Activated T-helper 1 cell treated with Interleukin-2 at 50 U/mL for 16 hours (primary cell): ENCODE data around the gene NME3.
"Not testable (repeated sequence)": the region's sequence is repeated elsewhere in the genome, so short reads cannot be mapped to it uniquely, and the experiment has no call there.

ENCODE experiments used
- DNase-seq: peaks from one replicate; pipeline ENCODE4 v3.0.0-alpha.2; 2020; ENCODE audit warnings: low read depth

NME3 gene

DNA sequence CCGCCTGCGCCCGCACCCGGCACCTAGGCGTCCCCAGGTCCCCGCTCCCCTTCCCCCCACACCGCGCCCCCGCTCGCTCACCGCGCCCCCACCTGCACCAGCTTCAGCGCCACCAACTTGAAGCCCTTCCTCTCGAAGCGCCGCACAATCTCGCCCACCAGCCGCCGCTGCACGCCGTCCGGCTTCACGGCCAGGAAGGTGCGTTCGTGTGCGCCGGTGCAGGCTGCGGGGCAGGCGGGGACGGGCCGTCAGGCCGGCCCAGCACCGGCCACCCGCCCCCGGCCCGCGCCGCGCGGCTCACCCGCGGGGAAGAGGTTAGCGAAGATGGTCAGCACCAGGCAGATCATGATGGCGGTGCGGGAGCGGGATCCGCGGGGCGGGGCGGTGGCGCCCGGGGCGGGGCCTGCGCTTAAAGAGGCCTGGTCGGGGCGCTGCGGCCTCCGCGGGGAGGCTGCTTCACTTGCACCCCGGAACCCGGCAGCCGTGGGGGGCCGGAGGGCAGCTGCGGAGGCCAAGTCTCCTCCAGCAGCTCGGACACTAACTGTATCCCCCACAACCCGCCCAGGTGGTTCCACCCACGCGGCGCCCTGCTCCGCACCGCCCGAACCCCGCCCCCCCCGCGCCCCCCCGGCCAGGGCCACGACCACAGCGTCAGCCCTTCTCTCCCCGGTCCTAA lies at the start of gene NME3:
TSS of gene NME3 (minus strand) at position 356 of the 676 bp plus-strand sequence. CDS start at position 347, 9 bp downstream.
- peak; percentile 64 for DNase-seq

DNA sequence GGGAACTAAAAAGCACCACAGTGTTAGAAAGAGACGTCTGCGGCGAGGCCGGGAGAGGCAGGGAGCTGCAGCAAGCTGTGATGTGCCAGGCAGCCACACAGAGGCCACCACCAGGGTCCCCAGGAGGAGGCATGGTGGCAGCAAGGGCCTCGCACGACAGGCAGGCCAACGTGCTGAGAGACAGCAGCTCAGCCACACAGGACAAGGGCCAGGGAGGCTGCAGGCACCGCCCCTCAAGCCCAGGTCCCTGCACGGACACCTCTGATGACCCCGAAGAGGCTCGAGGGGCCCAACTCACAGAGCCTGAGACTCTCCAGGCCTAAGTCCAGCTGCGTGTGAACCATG lies 49.6 kb upstream of the NME3 start:
- no peak for DNase-seq

DNA sequence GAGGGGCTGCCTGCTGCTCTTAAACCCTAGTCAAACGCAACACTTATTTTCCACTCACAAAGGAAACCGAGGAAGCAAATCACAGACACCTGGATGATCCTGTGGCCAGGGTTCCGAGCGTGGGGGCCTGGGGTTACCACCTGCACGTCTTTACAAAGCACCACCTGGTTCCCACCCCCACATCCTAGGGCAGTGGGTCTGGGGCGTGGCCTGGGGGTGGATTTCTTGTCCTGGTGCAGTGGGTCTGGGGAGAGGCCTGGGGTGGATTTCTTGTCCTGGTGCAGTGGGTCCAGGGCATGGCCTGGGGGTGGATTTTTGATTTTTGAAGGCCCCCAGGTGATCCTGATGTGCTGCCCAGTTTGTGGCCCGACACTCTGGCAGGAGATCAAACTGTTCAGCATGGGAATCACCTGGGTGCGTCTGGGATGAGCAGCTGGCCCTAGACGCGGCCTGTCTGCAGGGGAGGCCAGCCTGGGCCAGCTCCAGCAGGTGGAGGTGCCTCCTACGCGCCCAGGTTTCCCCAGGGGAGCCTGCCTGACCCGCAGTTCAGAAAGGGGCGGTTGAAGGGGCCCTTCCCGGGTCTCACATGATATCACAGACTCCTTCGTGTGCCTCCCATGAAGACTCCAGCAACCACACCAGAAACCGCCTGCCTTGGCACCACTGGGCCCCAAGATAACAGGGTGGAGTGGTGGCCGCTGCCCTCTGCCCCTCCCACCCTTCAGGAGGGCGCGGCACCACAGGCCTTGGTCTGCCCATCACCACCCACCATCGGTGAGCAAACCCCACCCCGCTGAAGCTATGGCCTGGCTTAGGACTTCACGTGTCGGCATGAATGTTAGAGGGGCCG lies 49.0 kb upstream of the NME3 start:
- no peak for DNase-seq

DNA sequence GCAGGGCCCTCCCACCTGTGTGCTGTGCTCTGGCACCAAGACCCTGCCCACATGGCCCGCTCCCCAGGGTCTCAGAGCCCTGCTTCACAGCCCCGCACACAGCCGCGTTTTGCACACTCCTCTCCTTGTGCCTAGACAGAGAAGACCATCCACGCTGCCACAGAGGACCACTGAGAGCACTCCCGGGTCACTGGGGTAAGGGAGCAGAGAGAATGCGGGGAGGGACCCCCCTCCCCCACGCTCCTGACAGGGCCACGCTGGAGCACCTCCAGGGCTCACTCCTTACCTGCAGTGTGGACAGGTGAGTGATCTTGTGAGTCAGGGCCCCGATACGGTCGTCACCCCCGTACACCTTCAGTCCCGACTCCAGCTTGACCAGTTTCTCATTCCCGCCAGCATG lies 48.3 kb upstream of the NME3 start:
- DNase-seq: no peak

DNA sequence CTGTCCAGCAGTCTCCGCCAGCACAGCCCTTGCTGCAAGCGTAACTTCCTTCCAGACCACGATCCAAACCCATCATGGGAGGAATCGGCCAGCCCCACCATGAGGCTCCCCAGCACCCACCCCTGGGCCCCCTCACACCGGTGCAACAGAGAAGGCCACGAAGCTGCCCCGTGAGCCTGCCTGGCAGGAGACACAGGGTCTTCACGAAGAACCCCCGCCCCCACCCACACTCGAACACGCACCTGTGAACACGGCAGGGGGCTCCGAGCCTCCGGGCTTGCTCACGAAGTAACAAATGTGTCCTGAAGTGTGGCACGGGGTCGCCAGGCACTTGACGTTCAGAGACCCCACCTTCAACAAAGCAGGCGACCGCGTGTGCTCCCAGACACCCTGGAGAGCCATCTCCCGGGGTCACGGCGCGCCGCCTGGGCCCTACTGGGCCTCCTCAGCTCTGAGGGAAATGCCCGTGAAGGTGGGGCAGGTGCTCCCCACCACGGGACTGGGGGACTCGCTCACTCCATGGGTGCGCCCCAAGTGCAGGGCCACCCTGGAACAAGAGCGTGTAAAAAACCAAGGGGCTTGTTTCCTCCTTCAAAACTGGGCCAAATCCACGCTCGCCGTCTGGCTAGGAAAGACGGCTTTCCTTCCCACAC lies 47.7 kb upstream of the NME3 start:
- no peak for DNase-seq

DNA sequence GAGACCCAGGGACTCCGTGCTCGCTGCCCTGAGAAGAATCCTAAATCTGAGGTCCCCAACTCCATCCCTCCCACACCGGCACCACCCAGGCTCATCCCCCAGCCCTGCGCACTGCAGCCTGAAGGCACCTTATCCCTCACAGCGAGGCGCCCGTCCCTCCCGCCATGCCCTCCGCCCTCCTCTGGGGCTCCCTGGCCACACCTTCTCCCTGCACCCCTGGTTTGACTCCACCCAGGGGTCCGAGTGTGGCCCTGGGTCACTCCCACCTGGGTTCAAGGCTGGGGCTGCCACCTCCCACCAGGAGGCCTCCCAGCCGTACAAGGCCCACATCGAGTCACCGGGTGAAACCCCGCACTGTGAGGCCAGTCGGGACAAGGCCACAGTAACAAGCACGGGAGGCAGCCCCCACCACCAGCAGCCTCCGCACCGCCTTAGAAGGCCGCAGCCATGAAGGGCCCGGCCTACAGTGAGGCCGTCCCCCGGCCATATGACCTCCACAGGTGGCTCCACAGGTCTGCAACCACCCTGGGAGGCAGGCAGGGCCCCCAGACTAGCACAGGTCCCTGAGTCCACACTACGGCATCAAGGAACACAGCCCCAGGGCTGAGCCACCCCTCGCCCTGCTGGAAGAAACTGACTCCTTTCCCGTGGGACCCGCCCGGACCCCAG lies 47.0 kb upstream of the NME3 start:
- DNase-seq: no peak

DNA sequence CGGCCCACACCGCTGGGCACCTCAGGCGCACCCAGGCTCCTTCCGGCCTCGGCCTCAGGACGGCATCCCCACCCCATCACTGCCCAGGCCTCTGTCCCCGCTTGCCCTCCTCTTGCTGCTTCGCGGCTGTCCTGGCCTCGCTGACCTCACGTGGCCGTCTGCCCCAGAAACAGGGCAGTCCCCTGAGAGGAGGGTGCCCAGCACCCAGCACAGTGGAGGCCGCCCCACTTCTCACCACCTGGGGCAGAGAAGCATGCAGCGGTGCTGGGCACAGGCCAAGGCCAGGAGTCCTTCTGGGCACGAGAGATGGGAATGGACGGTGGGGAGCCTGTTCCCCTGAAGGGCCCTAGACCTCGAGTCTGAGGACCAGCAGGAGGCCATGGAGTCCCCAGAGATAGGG lies 46.4 kb upstream of the NME3 start:
- no peak for DNase-seq

DNA sequence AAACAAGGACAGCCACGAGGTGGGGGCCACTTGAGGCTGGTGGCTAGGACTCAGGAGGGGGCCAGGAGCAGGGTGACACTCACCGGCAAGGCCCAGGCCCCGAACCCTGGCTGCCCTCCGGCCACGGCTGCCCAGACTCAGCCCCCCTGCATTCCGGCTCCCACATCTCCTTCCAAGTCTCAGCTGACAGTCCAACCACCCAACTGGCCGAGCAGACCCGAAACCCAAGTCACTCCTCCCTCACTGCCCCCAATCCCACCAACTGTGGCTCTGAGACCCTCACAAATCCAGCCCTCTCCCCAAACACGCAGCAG lies 45.9 kb upstream of the NME3 start:
- no peak for DNase-seq

DNA sequence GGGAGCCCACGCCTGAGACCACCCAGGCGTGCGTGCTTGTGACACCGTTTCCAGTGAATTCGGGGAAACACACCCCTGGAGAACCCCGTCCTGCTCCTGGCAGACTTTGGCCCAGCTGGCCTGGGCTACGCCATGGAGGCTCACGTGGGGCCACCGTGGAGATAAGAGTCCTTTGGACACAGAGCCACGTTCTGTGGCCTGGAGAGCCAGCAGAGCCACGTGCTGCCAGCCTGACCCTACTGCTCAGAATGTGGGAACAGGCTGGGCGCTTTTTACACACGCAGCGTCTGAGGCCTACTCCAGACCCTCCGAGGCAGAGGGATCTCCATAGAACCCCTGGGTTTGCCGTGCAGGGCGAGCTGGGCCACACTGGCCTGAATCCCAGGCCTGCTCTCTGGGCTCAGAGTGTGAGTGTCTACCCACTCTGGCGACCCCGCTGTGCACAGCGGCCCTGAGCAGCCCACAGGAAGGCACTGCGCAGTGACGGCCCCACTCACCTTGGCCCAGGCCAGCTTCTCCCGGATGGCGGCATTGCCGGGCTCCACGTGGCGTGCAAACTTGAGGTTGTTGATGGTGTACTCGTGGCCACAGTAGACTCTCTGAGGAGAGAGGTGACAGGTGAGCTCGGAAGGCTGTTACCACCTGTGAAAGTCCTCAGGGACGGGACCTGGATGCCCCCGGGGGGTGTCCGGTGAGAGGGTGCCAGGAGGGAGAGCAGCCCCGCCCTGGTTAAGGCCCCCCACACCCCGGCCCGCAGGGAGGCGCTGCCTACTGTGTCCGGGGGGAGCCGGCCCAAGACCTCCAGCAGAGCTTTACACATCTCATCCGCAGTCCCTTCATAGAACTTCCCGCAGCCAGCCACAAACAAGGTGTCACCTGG lies 45.3 kb upstream of the NME3 start:
- no peak for DNase-seq

DNA sequence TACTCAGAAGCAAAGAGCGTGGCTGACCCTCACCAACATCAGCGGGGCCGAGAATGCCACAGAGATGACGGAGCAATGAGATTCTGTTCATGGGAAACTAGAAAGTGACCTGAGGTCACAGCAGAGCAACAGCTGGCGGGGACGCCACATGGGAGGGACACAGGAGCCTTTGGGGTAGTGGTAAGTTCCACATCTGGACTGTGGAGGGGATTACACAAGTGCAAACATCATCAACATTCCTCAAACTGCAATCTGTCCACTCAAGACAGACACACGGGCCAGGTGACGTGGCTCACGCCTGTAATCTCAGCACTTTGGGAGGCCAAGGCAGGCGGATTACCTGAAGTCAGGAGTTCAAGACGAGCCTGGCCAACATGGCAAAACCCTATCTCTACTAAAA lies 44.1 kb upstream of the NME3 start:
- DNase-seq: no peak

DNA sequence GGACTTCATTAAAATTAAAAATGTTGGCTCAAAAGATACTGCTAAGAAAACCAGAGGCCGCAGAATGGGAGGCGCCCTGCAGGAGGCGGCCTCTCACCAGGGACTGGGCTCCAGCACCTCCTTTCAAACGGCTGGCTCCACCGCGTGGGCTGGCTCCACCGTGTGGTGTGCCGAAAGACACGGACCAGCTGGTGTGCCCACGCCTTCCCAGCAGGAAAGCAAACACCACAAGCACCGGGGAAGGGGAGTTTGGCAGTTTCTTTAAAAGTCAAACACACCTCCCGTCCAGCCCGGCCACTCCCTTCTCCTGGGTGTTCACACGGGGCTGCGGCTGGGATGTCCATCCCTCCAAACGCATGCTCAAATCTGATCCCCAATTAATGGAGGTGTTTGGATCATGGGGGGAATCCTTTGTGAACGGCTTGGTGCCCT lies 41.4 kb upstream of the NME3 start:
- DNase-seq: peak; percentile 24

DNA sequence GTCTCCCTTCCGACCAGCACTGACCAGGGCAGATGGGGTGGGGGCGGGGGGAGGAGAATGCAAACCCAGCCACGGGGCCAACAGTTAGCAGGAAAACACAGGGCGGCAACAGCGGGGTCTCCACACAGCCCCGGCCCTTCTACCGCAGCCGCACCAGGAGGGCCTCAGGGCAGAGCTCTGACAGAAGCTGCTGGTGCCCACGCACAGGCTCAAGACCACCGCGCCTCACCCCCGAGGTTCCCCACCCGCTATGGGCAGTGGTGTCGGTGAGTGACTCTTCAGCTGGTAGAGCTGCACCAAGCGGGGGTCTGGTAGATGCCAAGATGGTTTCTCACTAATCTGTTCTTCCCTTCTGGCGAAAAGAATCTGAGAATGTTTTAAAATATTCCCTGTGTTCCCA lies 39.2 kb upstream of the NME3 start:
- DNase-seq: no peak

DNA sequence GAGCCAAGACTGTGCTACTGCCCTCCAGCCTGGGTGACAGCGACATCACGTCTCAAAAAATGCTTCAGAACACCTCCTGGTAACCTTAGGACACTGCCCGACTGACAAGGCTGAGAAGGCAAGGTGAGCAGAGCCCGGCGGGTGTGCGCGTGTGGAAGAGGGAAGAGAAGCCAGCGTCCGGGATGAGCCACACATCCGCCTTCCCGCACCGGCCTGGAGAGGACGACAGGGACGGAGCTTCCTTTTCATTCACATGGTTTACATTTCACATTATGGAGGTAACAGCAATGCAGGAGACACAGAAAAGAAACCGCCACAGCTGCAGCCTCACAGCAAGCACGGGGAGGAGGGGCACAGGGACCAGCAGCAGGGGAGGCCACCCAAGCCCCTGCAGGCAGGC lies 38.8 kb upstream of the NME3 start:
- DNase-seq: no peak

DNA sequence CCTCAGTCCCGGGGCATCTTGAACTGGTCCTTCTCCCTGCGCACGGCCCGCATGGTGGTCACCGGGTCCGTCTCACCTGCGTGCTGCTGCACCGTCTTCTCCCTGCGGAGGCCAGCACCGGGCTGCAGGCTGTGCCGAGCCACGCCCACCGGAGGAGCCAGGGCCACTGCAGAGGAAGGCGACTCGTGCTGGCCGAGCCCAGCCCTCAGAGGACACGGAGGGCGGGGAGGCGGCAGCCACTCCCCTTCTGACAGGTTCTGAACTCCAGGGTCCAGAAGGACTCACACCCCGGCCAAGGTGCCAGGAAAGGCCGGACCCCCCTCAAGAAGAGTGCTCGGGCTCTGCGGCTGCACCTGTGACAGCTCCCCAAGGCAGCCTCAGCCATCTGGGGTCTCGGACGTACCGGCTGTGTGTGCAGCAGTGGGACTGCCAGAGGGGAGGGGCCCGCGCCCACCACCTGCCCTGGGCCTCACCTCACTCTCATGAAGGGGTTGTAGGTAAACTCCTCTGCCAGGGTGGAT lies 38.0 kb upstream of the NME3 start:
- no peak for DNase-seq

DNA sequence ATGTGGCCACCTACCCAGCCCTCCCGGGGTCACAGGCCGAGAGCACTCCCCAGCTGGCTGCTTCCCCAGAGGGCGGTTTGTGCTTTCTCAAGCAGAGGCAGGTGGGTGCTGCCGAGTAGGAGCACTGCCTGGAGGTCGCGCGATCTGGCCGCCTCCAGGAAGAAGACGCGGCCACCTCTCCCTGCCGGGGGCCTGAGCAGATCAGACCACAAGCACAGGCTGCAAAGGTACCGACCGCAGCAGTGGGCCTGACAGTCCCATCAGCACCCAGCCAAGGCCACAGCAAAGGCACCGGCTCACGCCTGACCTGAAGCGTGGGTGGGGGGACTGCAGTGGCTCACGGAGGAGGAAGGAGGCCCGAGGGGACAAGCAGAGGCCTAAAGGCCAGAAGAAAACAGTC lies 37.3 kb upstream of the NME3 start:
- no peak for DNase-seq

DNA sequence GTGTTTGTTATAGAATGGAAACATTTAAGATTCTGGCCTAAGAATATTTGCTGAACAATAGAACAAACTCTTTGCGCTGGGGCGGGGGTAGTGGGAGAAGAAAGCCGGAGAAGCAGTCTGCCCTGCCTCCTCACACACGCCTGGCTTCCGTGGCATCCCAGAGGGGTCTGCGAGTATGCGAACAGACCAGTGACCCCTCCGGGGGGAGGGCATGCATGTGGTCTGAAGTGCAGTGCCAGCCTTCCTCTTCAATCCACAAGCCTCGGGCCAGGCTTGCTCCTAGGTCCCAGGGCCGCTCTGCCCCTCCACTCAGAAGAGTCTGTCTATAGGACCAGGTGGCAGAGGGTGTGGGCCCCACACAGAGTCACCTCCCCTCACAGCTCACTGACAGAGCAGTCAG lies 36.3 kb upstream of the NME3 start:
- no peak for DNase-seq

DNA sequence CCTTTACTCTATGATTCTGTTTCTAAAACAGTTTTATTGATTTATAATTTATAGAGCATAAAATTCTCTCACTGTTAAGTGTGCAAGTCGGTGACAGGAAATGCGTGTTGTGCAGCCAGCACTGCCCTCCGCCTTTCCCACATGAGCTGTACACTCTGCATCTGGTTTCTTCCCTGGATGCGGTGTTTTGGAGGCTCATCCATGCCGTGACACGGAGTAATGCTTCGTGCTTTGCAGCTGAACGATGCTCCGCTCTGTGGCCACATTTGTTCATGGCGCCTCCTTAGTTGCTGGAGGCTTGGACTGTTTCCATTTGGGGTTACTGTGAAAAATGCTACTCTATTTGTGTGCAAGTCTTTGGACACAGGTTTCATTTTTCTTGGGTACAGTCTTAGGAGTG lies 29.4 kb upstream of the NME3 start:
- DNase-seq: no peak

DNA sequence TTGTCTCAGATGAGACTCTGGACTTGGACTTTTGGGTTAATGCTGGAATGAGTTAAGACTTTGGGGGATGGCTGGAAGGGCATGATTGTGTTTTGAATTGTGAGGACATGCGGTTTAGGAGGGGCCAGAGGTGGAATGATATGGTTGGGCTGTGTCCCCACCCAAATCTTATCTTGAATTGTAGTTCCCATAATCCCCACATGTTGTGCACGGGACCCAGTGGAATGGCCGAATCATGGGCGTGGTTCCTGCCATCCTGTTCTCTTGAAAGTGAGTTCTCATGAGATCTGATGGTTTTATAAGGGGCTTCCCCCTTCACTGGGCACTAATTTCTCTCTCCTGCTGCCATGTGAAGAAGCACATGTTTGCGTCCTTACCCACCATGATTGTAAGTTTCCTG lies 27.9 kb upstream of the NME3 start:
- not testable (repeated sequence) for DNase-seq

DNA sequence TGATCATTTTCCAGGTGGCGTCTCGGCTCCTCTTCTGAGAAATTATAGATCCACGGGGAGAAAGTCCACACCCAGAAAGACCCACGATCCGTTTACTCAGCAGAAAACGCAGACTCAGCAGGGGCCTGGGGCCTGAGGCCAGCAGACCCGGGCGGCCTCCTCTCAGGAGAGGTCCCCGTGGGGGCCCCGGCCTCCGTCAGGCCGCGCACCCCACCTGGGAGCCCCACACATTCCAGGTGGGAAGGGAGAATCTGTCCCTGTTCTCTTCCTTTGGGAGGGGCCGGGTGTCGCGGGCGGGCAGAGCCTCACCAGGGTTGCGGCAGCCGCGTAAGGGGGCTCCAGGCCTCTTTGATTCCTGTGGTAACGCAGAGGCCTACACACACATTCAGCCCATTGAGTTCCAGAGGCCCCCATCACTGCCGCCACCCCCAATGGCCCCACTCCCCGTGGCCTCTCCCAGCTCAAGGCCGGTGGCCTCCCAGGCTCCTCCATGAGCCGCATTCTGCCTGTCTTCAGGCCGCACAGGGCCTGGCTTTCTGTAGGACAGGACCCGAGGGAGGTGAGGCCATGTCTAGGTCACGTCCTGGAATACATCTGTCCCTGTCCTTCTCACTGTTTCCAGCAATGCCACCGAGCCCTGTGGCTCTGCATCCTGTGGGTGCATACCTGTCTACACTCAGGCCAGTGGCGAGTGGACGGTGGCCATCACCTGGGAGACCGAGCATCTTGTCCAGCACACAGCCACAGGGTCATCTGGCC lies 23.7 kb upstream of the NME3 start:
- DNase-seq: no peak

DNA sequence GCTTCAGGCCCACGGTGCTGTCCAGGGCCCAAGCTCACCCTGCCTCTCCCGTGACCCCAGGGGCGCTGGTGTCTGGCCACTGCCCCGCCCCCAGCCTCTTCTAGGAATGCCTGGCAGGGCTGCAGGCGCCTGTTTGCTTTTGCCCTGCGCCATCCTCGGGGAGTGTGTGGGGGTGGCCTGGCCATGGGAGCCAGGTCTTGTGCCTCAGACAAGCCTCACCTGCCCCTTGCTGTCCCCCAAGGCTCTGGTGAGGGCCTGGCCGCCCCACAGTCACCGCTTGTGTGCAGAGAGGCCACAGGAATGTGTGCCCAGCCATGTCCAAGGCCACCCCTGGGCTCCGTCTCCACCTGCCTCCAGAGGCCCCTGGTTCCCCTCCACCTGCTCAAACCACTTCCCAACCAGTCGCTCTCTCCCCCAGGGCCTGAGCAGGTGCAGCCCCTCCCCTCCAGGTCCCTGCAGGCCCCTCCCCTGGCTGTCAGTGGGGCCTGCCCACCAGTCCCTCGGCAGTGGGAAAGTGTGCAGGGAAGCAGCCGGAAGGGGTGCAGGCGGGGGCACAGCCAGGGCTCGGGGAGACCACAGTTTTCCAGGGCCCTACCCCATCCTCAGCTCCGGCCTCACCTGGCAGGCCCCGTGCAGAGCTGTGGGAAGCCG lies 23.0 kb upstream of the NME3 start:
- DNase-seq: no peak
